HG02840 (cell line): ENCODE measurements around the gene TMEM86A.

Experiments used
- ATAC-seq: cut with Tn5 transposase; IDR thresholded peaks from one replicate; pipeline ENCODE4 v1.9.1; 2021; ENCODE audit warnings: mild to moderate bottlenecking, moderate library complexity, moderate number of reproducible peaks; ENCODE audit not compliant: unreplicated experiment, low FRiP score

The TMEM86A gene

GRCh38 chr11:18749681-18750319 is 51.2 kb downstream of the TMEM86A start:
- no peak for ATAC-seq

- no peak for ATAC-seq
Measured at GRCh38 chr11:18750944-18751343, 52.4 kb downstream of the TMEM86A start.

GRCh38 chr11:18752502-18752901 is 53.9 kb downstream of the TMEM86A start:
- no peak for ATAC-seq

GRCh38 chr11:18754308-18754707 is 55.7 kb downstream of the TMEM86A start:
- ATAC-seq = no peak
